T follicular helper cell (primary cell): ENCODE results near the gene SLC39A13.

Experiments
- DNase-seq: peaks from one replicate; pipeline ENCODE4 v3.0.0-alpha.2; 2020; ENCODE audit warnings: low read depth

The SLC39A13 gene

GRCh38 chr11:47403135-47403534 lies 5.3 kb upstream of the SLC39A13 start:
- no peak for DNase-seq

- DNase-seq: no peak
Measured at GRCh38 chr11:47403571-47403970, 4.8 kb upstream of the SLC39A13 start.

- DNase-seq: no peak
Measured at GRCh38 chr11:47406896-47407745, 1.3 kb upstream of the SLC39A13 start.

DNA sequence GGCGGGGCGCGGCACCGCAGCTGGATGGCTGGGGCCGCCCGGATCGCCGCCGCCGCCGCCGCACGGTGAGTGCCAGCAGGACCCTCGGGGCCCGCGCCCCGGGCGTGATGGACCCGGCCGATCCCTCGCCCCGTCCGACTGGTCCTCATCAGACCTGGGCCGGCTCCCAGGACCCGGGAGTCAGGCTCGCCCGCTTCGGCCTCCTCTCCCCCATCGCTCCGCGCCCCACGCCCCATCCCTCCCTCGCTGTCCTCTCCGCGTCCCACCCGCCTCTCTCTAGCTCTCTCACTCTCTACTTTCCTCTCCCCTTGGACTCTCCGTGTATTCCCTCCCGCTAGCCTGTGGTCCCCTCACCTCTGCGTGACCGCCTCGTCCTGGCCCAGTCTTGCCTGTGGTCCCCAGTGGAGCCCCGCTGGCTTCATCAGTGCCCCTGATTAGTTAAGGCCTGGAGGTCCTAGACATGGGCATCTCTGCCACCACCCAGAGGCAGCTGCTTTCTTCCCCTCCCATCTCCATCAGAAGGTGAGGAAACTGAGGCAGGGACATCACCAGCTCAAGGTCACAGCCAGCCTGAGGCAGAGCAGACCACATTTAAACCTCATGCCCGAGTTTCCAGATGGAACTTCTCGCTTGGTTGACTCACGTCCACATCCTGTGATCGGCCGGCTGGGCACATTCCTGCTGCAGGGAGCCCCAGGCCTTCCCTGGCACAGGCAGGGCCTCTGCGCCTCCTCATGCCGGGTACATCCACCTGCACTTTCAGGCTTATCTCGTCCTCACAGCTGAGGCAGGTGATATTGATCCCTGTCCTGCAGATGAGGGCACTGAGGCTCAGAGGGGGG lies 429 bp downstream of the SLC39A13 start:
- no peak for DNase-seq

DNA sequence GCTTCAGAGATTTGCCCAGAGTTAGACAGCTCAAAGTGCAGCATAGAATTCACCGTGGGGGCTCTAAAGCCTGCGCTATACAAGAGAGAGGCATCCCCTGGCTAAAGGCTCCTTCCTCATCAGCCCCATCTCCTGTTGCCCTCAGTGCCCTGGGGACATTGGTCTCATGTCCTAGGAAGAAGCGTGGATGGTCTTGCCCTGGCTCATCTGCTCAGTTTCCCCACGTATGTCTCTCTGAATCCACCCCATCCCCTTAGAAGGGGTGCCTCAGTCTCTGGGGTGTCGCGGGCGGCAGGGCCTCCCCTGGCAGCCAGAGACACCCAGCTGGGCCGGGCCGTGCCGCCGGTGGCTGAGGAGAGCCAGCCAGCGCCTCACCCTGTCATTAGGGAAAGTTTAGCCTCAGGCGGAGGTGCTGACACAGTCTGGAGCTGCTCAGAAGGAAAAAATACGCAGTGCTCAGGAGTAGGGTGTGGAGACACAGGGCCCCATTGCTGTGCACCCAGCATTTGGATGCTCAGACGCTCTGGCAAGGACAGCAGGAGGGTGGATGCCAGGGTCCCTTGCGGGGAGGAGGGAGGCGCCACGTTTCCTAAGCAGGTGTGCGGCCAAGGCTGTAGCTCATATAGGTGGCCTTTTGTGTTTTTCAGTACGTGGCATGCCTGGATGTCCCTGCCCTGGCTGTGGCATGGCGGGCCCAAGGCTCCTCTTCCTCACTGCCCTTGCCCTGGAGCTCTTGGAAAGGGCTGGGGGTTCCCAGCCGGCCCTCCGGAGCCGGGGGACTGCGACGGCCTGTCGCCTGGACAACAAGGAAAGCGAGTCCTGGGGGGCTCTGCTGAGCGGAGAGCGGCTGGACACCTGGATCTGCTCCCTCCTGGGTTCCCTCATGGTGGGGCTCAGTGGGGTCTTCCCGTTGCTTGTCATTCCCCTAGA lies 1.3 kb downstream of the SLC39A13 start:
- no peak for DNase-seq

GRCh38 chr11:47410370-47411264 lies 2.2 kb downstream of the SLC39A13 start:
- no peak for DNase-seq

DNA sequence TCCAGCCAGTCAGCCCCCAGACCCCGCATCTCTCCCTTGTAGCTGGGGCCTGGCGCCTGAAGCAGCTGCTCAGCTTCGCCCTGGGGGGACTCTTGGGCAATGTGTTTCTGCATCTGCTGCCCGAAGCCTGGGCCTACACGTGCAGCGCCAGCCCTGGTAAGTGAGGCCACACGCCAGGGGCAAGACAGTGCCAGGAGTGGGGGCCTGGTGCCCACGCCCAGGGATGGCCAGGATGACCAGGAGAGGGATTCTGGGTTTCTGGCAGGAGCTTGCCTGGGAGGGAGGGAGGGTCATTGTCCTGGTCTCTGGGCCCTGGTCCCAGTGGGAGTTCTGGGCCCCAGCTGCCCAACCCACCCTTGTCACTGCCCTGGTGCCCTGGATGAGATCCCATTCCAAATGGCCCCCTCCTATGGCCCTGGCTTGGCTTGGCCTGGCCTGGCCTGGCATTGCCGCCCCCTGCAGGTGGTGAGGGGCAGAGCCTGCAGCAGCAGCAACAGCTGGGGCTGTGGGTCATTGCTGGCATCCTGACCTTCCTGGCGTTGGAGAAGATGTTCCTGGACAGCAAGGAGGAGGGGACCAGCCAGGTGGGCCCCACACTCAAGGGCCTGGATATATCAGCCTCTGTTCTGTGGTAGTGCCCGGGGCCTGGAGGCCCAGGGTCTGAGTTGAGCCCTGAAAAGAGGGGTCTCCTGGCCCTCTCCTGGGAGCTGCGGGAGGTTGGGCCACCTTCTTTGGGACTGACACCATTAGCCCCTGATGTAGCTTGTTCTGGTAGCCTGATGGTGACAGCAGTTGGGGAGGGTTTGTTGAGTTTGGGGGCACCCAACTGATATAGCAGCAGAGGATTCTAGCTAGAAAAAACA lies 3.7 kb downstream of the SLC39A13 start:
- no peak for DNase-seq

GRCh38 chr11:47413351-47413750 lies 5.0 kb downstream of the SLC39A13 start:
- no peak for DNase-seq

- no peak for DNase-seq
Measured at GRCh38 chr11:47413908-47414684, 5.7 kb downstream of the SLC39A13 start.

DNA sequence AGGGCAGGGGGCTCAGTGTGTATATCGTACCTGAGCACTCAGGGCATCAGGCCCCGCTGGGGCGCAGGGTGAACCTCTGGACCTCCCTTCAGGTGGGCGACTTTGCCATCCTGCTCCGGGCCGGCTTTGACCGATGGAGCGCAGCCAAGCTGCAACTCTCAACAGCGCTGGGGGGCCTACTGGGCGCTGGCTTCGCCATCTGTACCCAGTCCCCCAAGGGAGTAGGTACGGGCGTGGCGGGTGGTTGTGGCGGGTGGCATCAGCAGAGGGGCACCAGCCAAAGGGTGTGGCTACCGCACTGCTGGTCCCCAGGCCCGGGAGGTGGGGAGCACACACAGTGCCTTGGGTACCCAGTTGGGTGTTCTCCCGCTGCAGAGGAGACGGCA lies 6.3 kb downstream of the SLC39A13 start:
- no peak for DNase-seq

DNA sequence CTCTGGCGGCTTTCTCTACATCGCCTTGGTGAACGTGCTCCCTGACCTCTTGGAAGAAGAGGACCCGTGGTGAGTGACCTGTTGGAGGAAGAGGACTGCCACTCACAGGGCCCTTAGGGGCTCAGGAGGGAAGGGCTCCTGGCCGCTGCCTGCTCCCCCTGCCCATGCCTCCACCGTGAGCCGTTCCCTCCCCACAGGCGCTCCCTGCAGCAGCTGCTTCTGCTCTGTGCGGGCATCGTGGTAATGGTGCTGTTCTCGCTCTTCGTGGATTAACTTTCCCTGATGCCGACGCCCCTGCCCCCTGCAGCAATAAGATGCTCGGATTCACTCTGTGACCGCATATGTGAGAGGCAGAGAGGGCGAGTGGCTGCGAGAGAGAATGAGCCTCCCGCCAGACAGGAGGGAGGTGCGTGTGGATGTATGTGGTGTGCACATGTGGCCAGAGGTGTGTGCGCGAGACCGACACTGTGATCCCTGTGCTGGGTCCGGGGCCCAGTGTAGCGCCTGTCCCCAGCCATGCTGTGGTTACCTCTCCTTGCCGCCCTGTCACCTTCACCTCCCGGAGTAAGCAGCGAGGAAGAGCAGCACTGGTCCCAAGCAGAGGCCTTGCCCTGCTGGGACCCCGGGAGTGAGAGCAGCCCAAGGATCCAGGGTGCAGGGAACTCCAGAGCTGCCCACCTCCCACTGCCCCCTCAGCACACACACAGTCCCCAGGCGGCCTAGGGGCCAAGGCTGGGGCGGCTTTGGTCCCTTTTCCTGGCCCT lies 6.9 kb downstream of the SLC39A13 start:
- no peak for DNase-seq

DNA sequence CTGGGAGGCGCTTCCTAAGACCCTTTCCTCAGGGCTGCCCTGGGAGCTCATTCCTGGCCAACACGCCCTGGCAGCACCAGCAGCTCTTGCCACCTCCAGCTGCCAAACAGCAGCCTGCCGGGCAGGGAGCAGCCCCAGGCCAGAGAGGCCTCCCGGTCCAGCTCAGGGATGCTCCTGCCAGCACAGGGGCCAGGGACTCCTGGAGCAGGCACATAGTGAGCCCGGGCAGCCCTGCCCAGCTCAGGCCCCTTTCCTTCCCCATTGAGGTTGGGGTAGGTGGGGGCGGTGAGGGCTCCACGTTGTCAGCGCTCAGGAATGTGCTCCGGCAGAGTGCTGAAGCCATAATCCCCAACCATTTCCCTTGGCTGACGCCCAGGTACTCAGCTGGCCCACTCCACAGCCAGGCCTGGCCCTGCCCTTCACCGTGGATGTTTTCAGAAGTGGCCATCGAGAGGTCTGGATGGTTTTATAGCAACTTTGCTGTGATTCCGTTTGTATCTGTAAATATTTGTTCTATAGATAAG lies 7.6 kb downstream of the SLC39A13 start:
- no peak for DNase-seq

GRCh38 chr11:47417712-47418111 lies 9.3 kb downstream of the SLC39A13 start:
- DNase-seq: no peak

DNA sequence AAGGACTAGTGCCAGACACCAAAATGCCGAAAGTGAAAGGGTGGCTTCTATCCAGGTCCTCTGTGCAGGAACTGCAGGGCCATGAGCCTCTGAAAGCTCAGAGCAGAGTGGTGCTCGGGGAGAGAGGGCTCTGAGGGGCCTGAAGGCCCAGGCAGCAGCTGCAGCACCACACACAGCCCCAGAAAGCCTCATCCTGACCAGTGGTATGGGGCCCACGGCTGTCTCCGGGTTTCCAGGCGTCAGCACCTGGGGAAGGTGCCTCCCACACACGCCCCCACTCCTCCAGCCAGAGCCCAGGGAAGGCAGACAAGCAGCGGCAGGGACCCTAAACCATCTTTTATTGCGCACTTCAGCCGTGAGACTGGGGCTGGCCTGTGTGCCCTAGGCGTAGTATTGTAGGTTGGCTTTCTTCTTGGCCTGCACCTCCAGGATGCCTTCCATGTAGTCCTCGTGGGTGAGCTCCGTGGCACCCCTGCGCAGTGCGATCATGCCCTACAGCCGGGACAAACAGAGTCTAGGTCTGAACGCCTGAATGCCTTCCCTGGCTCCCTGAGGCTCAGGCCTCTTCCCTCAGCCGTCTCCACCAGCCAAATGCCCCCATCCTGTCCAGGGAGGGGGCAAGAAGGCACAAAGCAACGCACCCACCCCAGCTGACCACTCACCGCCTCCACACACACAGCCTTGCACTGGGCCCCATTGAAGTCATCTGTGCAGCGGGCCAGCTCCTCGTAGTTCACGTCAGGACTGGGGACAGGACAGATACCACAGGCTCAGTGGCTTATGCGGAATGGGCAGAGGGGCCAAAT lies 10.3 kb downstream of the SLC39A13 start:
- DNase-seq: no peak

DNA sequence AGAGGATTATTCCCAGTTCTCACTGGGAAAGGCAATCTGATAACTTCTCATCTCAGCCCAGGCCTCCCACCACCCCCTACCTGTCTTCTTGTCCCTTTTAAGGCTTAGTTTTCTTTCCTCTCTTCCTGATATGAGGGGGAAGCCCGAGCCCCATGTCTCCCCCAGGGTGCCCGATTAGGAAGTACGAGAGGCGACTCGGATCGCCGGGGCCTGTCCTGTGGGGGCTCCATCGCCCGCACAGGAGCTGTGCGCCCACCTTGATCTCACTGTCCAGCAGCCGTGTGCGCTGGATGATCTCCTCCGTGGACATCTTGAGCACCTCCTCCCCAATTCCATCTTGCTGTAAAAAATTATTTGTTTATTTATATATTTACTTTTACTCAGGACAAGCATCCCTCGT lies 17.2 kb downstream of the SLC39A13 start:
- DNase-seq: no peak

DNA sequence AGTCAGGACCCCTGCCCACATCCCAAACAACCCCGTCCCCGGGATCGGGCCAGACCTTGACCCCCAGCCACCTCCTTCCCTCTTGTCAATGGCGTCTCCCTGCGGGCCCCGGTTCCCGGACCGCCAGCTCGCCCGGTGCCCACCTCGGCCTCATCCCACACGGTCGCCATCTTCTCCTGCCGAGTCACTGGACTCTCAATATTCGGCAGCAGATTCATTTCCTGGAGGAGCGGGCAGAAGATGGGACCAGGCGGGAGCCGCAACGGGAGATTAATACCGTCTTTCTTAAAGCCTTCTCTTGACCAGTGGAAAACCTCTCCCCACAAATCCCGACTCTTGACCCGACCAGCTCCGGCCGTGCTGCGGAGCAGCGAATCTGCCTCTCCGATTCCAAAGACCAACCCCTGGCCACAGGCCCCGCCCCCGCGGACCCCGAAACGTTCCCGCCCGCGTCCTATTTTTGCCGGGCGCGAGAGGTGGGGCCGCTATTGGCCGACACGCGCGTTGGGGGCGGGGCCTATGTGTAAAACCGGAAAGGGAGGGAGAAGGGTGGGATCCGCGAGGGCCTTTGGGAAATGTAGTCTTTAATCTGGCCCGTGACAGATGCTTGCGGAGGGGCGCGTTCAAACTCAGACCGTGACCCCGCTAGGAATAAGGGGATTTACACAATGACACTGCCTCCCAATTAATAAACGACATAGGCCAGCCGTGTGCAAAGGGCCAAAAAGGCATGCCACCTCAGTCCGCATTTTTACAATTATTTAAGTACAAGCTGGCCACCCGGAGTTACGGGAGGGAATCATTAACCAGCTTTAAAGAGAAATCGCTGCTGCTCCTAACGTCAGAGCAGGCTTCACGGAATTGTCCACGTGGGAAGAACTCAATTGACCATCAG lies 17.9 kb downstream of the SLC39A13 start, which contains the start of gene PSMC3:
TSS of gene PSMC3 (minus strand) at position 378 of the 895 bp plus-strand sequence. CDS start at position 218, 160 bp downstream.
- peak; percentile 95 for DNase-seq
